HG03439 (cell line): ENCODE data around the gene SEPSECS.
"Not testable (repeated sequence)": the region's sequence is repeated elsewhere in the genome, so short reads cannot be mapped to it uniquely, and the experiment has no call there.

Source experiments
- ATAC-seq: cut with Tn5 transposase; IDR thresholded peaks from one replicate; pipeline ENCODE4 v1.9.1; 2021; ENCODE audit warnings: mild to moderate bottlenecking, moderate library complexity; ENCODE audit not compliant: unreplicated experiment

The SEPSECS gene

GRCh38 chr4:25088093-25088952, 71.9 kb downstream of the SEPSECS start:
- no peak for ATAC-seq

DNA sequence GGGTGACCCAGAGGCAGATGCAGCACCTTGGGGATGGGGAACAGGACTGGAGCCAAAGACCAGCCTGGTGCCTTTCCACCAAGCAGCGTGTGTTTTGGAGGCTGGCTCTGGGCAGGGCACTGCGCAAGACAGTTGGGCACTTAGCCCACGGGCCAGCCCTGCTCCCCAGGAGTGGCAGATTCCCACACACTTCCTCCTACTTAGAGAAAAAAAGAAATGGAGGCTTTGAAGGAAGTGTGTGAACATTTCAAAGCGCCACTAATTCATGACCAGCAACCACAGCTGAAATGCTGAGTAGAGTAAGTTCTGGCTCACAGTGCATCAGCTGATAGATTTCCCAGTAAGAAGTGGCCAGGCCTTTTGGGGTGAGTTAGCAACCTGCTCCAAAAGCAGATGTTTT, 74.6 kb downstream of the SEPSECS start:
- ATAC-seq, result no peak

DNA sequence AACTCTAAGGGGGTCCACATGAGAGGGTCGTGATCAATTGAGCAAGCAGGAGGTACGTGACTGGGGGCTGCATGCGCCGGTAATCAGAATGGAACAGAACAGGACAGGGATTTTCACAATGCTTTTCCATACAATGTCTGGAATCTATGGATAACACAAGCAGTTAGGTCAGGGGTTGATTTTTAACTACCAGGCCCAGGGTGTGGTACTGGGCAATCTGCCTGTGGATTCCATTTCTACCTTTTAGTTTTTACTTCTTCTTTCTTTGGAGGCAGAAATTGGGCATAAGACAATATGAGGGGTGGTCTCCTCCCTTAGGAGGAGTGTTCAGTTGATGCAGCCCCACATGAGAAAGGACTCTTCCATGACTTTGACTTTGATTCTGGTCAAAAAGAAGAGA, 76.8 kb downstream of the SEPSECS start:
- ATAC-seq, result not testable (repeated sequence)

DNA sequence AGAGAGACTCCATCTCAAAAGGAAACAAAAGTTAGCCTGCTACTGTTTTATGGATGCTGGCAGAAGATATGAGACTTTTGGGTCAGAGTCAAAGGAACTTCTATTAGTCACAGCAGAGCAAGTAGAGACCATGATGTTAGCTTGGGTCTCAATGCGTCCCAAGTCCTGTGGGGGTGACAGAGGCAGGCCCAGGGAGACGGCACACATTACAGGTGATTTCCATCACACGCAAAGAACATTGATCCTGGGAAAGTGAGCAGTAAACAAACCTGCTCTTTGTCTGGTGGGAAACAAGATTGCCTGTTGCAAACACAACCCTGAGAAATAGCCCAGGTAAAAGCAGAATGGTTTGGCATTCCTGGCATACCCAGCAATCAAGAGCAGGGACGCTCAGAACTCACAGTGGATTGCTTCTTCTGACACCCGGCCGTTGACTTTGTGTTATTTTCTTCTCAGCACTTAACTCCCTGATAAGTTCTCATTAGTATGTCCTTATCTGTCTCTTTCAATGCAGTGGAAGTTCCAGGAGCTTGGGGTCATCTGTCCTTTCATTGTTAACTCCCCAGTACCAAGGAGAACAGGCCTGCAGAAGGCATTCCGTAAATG, 78.3 kb downstream of the SEPSECS start:
- no peak for ATAC-seq

GRCh38 chr4:25080571-25080970, 79.7 kb downstream of the SEPSECS start:
- no peak for ATAC-seq

- no peak for ATAC-seq
Measured at GRCh38 chr4:25078523-25078922, 81.7 kb downstream of the SEPSECS start.

DNA sequence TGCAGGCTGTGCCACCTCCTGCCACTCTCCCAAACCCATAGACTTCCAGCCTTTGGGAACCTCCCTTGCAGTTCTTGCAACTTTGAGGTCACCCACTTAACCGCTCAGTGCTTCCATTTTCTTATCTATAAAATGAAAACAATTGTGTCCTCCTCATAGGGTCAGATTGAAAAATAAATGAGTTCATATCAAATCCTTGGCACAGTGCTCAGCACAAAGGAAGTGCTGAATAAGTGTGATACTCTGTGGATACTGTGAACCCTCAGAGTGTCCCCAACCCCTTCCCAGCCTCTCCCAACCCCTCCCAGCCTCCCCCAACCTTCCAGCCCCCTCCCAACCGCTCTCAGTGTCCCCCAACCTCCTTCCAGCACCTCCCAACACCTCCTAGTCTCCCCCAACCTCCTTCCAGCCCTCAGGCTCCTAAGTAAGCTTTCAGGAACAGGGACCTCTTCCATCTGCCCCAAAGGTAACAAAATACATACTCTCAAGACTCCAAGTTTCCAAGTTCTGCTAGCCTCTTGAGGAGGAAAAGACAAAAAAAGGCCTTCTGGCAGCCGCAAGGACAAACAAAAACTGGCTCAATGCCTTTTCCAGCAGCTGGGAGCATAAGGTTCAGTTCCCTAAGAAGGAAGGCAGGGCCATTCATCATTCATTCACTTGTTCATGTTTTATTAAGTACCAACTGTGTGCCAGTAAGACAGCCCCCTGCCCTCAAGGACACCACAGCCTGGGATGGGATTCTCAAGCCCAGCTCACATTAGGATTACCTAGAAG, 83.4 kb downstream of the SEPSECS start:
- ATAC-seq, result no peak

DNA sequence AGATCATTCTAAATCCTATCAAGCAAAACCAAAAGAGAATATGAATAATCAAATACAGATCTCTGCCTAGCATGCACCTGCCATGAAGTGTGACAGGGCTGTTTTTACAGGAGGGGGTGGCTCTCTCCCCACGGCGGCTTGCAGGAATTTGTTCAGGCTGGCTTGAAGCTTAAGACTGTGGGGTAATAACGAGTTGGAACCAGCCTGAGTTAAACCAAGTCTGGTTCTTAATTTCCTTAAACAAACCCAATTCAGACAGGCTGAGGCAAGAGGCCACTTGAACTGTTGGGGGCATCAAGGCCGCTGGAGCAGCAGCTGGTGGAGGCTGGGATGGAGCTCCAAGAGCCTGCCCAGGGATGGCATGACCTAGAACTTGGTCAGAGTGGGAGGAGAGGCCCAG, 84.4 kb downstream of the SEPSECS start:
- ATAC-seq, result no peak

DNA sequence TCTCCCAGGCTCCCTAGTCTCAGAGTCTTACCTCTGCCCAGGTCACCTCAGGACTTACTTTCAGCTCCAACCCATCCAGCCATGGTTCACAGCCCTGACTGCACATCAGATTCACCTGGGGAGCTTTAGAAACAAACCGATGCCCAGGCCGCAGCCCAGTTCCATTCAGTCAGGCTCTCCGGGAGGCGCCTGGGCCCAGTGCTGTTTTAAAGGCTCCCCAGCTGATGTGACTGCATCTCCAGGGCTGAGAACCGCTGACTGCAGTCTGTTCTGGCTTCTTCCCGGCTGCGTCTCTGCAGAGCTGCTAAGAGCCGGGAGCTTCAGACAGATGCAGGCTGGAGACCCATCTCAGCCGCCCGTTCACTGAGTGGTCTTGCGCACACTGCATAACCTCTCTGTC, 85.1 kb downstream of the SEPSECS start:
- no peak for ATAC-seq

- no peak for ATAC-seq
Measured at GRCh38 chr4:25070545-25070944, 89.7 kb downstream of the SEPSECS start.
